ENCODE data around the gene SMIM8.

DNA sequence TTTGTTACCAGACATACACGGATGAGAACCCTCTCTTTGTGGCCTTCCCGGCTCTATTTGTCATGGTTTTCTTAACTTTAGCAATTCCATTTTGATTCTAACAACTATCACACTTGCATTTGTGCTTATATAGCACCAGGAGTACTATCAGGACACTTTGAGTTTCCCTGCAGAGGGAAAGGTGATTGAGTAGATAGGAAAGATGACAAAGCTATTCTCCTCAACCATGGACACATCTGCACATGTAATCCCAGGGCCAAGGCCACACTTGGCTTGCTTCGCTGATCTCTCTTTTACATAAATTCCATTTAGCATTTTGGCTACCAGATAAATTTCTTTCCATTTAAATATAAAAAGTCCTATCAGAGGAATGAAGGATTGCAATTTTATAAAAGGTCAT is 62.1 kb downstream of the SMIM8 start:
- TF ChIP-seq, protein P1, sequence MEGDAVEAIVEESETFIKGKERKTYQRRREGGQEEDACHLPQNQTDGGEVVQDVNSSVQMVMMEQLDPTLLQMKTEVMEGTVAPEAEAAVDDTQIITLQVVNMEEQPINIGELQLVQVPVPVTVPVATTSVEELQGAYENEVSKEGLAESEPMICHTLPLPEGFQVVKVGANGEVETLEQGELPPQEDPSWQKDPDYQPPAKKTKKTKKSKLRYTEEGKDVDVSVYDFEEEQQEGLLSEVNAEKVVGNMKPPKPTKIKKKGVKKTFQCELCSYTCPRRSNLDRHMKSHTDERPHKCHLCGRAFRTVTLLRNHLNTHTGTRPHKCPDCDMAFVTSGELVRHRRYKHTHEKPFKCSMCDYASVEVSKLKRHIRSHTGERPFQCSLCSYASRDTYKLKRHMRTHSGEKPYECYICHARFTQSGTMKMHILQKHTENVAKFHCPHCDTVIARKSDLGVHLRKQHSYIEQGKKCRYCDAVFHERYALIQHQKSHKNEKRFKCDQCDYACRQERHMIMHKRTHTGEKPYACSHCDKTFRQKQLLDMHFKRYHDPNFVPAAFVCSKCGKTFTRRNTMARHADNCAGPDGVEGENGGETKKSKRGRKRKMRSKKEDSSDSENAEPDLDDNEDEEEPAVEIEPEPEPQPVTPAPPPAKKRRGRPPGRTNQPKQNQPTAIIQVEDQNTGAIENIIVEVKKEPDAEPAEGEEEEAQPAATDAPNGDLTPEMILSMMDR (IDR thresholded peaks at IDR 0.05; ENCODE audit: low read length), result no peak
- no peak for TF ChIP-seq EZH2 (IDR thresholded peaks at IDR 0.05; ENCODE audit: borderline replicate concordance, low read length)

All from OCI-LY1 (cell line).